ENCODE results near the gene GYS1.

- TF ChIP-seq, protein P1, sequence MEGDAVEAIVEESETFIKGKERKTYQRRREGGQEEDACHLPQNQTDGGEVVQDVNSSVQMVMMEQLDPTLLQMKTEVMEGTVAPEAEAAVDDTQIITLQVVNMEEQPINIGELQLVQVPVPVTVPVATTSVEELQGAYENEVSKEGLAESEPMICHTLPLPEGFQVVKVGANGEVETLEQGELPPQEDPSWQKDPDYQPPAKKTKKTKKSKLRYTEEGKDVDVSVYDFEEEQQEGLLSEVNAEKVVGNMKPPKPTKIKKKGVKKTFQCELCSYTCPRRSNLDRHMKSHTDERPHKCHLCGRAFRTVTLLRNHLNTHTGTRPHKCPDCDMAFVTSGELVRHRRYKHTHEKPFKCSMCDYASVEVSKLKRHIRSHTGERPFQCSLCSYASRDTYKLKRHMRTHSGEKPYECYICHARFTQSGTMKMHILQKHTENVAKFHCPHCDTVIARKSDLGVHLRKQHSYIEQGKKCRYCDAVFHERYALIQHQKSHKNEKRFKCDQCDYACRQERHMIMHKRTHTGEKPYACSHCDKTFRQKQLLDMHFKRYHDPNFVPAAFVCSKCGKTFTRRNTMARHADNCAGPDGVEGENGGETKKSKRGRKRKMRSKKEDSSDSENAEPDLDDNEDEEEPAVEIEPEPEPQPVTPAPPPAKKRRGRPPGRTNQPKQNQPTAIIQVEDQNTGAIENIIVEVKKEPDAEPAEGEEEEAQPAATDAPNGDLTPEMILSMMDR (IDR thresholded peaks at IDR 0.05; ENCODE audit: insufficient read depth, low read length) = peak; percentile 33
- TF ChIP-seq POLR2AphosphoS5 (IDR thresholded peaks at IDR 0.05; ENCODE audit: low read depth) (no peak), REST (IDR thresholded peaks at IDR 0.05; ENCODE audit: insufficient replicate concordance, low read depth) (no peak), SPI1 (IDR thresholded peaks at IDR 0.05; ENCODE audit: borderline replicate concordance, low read depth) (no peak)
These were observed 4.9 kb upstream of the GYS1 start for GRCh38 chr19:48997972-48998371.
